GM12875 (cell line): ENCODE results near the gene RNF186.
"Not testable (repeated sequence)": the region's sequence is repeated elsewhere in the genome, so short reads cannot be mapped to it uniquely, and the experiment has no call there.

Source experiments
- H3K4me3 ChIP-seq: one replicate; pipeline ENCODE4 v1.5.1; 2011; ENCODE audit warnings: low read depth, low read length, control low read depth
- TF ChIP-seq, protein P1 (sequence below): IDR thresholded peaks from 2 replicates; pipeline ENCODE4 v1.5.1; 2011; ENCODE audit warnings: low read depth, mild to moderate bottlenecking, control low read depth, inconsistent platforms, low read length, moderate library complexity, borderline replicate concordance; ENCODE audit not compliant: insufficient read depth

RNF186 gene

DNA sequence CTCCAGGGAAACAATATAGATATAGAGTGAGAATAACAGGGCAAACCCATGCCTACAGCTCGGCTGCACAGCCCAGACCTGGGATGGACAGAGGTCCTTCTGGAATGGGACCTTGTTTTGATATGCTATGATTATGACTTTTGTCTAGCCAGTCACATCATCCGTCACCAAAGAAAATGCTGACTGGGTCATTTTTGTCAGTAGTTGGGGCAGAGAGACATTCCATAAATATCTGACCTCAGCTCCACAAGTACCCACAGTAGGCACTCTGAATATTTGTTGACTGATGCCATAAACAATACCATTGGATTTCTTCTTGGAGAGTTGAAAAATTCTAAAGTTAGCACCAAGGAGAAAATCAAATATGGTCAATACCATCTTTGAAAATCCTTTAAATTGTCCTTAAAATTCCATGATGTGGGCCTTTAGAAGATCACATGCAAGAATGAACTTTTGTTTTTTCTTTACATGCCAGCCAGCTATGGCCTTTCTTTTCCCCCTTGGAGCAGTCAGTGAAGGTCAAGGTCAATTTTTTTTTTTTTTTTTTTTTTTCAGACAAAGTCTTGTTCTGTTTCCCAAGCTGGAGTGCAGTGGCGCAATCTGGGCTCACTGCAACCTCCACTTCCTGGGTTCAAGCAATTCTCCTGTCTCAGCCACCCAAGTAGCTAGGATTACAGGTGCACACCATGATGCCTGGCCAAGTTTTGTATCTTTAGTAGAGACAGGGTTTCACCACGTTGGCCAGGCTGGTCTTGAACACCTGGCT is 22.7 kb downstream of the RNF186 start:
- TF ChIP-seq, protein P1, sequence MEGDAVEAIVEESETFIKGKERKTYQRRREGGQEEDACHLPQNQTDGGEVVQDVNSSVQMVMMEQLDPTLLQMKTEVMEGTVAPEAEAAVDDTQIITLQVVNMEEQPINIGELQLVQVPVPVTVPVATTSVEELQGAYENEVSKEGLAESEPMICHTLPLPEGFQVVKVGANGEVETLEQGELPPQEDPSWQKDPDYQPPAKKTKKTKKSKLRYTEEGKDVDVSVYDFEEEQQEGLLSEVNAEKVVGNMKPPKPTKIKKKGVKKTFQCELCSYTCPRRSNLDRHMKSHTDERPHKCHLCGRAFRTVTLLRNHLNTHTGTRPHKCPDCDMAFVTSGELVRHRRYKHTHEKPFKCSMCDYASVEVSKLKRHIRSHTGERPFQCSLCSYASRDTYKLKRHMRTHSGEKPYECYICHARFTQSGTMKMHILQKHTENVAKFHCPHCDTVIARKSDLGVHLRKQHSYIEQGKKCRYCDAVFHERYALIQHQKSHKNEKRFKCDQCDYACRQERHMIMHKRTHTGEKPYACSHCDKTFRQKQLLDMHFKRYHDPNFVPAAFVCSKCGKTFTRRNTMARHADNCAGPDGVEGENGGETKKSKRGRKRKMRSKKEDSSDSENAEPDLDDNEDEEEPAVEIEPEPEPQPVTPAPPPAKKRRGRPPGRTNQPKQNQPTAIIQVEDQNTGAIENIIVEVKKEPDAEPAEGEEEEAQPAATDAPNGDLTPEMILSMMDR: no peak
- no peak overlapping the region for H3K4me3 ChIP-seq

DNA sequence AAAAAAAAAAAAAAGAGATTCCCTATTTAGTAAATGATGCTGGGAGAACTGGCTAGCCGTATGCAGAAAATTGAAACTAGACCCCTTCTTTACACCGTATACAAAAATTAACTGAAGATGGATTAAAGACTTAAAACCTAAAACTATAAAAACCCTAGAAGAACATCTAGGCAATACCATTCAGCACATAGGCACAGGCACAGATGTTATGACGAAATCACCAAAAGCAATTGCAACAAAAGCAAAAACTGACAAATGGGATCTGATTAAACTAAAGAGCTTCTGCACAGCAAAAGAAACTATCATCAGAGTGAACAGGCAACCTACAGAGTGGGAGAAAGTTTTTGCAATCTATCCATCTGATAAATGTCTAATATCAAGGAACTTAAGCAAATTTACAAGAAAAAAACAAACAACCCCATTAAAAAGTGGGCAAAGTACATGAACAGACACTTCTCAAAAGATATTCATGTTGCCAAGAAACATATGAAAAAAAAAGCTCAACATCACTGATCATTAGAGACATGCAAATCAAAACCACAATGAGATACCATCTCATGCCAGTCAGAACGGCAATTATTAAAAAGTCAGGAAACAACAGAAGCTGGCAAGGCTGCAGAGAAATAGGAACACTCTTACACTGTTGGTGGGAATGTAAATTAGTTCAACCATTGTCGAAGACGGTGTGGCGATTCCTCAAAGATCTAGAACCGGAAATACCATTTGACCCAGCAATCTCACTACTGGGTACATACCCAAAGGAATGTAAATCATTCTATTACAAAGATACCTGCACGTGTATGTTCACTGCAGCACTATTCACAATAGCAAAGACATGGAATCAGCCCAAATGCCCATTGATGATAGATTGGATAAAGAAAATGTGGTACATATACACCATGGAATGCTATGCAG is 24.8 kb downstream of the RNF186 start:
- H3K4me3 ChIP-seq: not testable (repeated sequence)

DNA sequence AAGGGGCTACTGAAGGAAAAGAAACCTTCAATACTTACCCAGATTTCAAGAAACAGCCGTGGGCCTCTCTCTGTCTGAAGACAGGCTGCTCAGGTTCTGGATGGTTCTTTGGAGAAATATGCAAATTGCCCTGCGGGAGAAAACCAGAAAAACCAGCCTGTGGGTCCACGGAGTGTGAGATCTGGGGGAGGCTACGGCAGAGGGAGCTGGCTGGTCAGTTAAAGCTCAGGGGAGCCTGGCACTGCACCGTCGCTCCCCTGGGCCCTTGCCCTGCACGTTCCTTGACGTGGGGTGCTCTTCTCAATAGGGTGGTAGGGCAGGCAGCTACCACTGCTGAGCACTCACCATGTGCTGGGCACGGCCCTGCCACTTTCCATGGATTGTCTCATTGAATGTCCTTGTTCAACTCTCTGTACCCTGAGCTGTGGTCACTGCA is 28.1 kb downstream of the RNF186 start:
- TF ChIP-seq, protein P1: no peak
- H3K4me3 ChIP-seq: no peak overlapping the region

DNA sequence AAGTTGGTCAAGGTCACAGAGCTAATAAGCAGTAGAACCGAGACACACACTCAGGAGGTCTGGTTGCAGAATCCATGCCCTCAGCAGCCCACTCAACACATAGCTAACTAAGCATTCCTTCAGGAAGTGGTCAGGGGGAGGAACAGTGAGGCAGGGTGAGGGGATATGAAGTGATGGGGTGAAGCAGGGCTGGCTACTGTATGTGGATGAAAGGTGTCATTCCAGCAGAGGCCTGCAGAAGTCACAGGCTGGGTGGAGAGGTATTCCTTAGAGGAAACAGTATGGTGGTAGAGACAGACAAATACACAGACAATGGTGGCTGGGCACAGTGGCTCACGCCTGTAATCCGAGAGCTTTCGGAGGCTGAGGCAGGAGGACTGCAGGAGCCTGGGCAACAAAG is 29.4 kb downstream of the RNF186 start:
- TF ChIP-seq, protein P1: no peak
- no peak overlapping the region for H3K4me3 ChIP-seq

DNA sequence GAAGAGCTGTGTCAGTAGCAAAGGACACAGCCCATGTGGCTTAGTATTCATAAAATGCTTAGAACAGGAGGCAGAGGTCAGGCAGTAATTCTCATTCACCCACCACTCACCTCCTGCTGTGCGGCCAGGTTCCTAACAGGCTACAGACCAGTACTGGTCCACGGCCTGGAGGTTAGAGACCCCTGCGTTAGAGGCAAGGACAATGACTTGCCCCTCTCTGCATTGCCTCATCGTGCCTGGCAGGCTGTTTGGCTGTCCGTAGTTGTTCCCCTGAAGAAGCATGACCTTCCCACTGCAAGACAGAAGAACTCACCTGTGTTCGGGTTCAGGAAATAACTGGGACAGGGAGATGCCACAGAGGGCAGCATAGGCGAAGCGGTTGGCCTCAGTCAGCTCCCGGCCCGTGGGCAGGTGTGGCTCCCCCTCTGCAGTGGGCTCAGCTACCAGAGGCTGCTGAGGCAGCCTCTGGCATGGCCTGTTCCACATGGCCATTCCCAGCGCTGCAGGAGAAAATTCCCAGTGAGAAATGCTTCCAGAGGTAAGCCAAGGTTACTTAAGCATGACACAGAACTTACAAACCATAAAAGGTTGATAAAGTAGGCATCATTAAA is 34.7 kb downstream of the RNF186 start:
- no peak overlapping the region for H3K4me3 ChIP-seq
- TF ChIP-seq, protein P1: no peak

DNA sequence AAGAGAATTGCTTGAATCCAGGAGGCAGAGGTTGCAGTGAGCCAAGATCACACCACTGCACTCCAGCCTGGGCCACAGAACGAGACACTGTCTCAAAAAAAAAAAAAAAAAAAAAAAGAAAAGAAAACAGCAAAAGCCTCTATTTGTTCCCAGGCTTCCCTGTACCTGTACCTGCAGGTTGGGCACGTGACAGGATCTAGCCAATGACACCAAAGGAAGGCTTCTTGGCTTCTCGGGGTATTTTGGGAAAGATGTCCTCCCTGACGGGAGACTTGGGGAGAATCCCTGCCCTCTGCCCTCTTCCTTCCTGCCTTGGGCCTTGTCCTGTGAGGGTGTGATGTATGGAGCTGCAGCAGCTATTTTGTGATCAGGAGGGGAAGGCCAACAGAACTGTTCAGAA is 38.1 kb downstream of the RNF186 start:
- TF ChIP-seq, protein P1: no peak
- no peak overlapping the region for H3K4me3 ChIP-seq

DNA sequence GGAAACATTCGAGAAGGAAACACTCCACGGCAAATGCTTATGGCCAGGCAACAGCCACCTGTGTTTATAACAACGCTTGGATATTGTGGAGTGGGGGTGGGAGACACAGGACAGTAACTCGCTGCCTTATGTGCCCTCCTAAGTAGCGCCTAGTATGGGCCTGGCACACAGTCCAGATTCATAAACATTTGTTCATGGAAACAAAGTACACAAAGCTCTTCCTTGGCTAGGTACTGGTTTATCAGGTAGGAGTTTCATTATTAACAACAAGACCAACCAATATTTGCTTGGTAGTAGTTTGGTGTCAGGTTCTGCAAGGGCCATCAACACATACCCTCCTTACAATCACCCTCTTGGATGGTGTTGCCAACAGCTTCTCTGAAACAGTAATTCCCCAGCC is 38.8 kb downstream of the RNF186 start:
- no peak overlapping the region for H3K4me3 ChIP-seq
- TF ChIP-seq, protein P1: no peak
